DND-41 (cell line): ENCODE data around the gene ZNF146.

Source experiments
- EZH2 ChIP-seq: IDR thresholded peaks from 3 replicates; pipeline ENCODE4 v1.6.1; 2012; ENCODE audit warnings: borderline replicate concordance, low read depth, mild to moderate bottlenecking, moderate library complexity, low read length, inconsistent platforms; ENCODE audit not compliant: severe bottlenecking
- TF ChIP-seq, protein P1 (sequence below): IDR thresholded peaks from 2 replicates; pipeline ENCODE4 v1.5.1; 2012; ENCODE audit warnings: borderline replicate concordance, low read length, moderate library complexity, mild to moderate bottlenecking; ENCODE audit not compliant: poor library complexity, severe bottlenecking; ENCODE audit errors: extremely low read depth

DNA sequence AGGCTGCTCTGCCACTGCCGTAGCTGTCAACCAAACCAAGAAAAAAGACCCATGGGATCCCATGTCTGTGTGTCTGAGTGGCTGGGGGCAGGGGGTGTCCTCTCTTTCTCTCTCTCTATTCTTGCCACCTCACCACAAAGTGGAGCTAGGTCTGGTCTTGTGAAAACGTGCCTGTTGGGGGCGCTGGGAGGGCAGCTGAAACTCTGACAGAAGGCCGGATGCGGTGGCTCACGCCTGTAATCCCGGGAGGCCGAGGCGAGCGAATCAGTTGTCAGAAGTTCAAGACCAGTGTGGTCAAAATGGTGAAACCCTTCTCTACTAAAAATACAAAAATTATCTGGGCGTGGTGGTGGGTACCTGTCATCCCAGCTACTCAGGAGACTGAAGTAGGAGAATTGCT is 29.2 kb downstream of the ZNF146 start:
- TF ChIP-seq EZH2, result no peak
- TF ChIP-seq, protein P1, sequence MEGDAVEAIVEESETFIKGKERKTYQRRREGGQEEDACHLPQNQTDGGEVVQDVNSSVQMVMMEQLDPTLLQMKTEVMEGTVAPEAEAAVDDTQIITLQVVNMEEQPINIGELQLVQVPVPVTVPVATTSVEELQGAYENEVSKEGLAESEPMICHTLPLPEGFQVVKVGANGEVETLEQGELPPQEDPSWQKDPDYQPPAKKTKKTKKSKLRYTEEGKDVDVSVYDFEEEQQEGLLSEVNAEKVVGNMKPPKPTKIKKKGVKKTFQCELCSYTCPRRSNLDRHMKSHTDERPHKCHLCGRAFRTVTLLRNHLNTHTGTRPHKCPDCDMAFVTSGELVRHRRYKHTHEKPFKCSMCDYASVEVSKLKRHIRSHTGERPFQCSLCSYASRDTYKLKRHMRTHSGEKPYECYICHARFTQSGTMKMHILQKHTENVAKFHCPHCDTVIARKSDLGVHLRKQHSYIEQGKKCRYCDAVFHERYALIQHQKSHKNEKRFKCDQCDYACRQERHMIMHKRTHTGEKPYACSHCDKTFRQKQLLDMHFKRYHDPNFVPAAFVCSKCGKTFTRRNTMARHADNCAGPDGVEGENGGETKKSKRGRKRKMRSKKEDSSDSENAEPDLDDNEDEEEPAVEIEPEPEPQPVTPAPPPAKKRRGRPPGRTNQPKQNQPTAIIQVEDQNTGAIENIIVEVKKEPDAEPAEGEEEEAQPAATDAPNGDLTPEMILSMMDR, result no peak
